GM12872 (cell line): ENCODE results near the gene ZFC3H1.

Experiments used
- CTCF ChIP-seq: IDR thresholded peaks from 3 replicates; pipeline ENCODE4 v1.5.1; 2011; ENCODE audit warnings: low read depth, mild to moderate bottlenecking, low read length, moderate library complexity; ENCODE audit not compliant: insufficient read depth

The ZFC3H1 gene

GRCh38 chr12:71685312-71685906 is 21.8 kb upstream of the ZFC3H1 start:
- no peak for TF ChIP-seq CTCF

GRCh38 chr12:71684081-71684480 is 20.4 kb upstream of the ZFC3H1 start:
- no peak for TF ChIP-seq CTCF

GRCh38 chr12:71683633-71684032 is 20.0 kb upstream of the ZFC3H1 start:
- TF ChIP-seq CTCF = no peak

GRCh38 chr12:71682466-71682865 is 18.8 kb upstream of the ZFC3H1 start:
- TF ChIP-seq CTCF = no peak

- no peak for TF ChIP-seq CTCF
Measured at GRCh38 chr12:71671816-71672215, 8.2 kb upstream of the ZFC3H1 start.

- no peak for TF ChIP-seq CTCF
Measured at GRCh38 chr12:71671311-71671710, 7.7 kb upstream of the ZFC3H1 start.

- no peak for TF ChIP-seq CTCF
Measured at GRCh38 chr12:71666259-71666658, 2.6 kb upstream of the ZFC3H1 start.
